Breast epithelium (tissue), 3 donors: Measurements from ENCODE around the gene NTN5.

ENCODE experiments used
- POLR2A ChIP-seq: fragments of 450-650 bp; IDR thresholded peaks from one replicate; pipeline ENCODE4 v1.6.1; 2016; ENCODE audit warnings: antibody characterized with exemption, mild to moderate bottlenecking, moderate library complexity
- POLR2AphosphoS5 ChIP-seq, 3 donors: sonication (generic); formaldehyde crosslinking; IDR thresholded peaks; one replicate each; pipeline ENCODE4 v1.6.1; 2017; ENCODE audit warnings: antibody characterized with exemption in 3 of 3
- TF ChIP-seq, protein P1 (sequence below), 3 donors: fragments of 450-650 bp; IDR thresholded peaks; one replicate each; pipeline ENCODE4 v1.5.1; 2016 to 2017; ENCODE audit warnings: antibody characterized with exemption in 3 of 3, mild to moderate bottlenecking in 3 of 3, moderate library complexity in 3 of 3

DNA sequence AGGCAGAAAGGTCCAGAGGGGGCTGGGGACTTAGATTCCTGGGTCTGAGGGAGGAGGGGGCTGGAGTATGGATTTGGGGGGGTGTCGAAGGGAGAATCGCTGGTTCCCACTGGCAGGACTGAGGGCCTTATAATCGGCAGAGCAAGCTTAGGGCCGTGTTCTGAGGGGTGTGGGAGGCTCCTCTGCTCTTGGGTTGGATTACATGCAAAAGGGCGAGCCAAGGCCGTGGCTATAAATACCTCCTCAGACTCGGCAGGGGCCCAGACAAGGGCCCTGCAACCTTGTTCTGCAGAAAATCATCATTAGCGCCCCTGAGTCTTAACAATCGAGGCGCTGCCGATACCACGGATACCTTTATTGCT, 47.4 kb upstream of the NTN5 start:
- TF ChIP-seq, protein P1, sequence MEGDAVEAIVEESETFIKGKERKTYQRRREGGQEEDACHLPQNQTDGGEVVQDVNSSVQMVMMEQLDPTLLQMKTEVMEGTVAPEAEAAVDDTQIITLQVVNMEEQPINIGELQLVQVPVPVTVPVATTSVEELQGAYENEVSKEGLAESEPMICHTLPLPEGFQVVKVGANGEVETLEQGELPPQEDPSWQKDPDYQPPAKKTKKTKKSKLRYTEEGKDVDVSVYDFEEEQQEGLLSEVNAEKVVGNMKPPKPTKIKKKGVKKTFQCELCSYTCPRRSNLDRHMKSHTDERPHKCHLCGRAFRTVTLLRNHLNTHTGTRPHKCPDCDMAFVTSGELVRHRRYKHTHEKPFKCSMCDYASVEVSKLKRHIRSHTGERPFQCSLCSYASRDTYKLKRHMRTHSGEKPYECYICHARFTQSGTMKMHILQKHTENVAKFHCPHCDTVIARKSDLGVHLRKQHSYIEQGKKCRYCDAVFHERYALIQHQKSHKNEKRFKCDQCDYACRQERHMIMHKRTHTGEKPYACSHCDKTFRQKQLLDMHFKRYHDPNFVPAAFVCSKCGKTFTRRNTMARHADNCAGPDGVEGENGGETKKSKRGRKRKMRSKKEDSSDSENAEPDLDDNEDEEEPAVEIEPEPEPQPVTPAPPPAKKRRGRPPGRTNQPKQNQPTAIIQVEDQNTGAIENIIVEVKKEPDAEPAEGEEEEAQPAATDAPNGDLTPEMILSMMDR (IDR thresholded peaks at IDR 0.05) = no peak
- TF ChIP-seq POLR2AphosphoS5 (IDR thresholded peaks at IDR 0.05) = no peak
- TF ChIP-seq POLR2A = no peak
